Mesenchymal stem cell (in vitro differentiated cells and primary cell): ENCODE results near the gene TMEM59L.

Source experiments
- DNase-seq: peaks from one replicate; pipeline ENCODE4 v3.0.0-alpha.2; 2013
- H2AFZ ChIP-seq: one replicate; pipeline ENCODE4 v1.6.1; 2013; ENCODE audit warnings: low read depth, mild to moderate bottlenecking, control low read depth, inconsistent platforms, low read length, moderate library complexity
- H2AK5ac ChIP-seq: 2 replicates; pipeline ENCODE4 v1.6.1; 2013; ENCODE audit warnings: low read length, moderate library complexity, mild to moderate bottlenecking, inconsistent platforms; ENCODE audit not compliant: severe bottlenecking
- H2BK120ac ChIP-seq: one replicate; pipeline ENCODE4 v1.6.1; 2013; ENCODE audit warnings: low read depth, mild to moderate bottlenecking, inconsistent platforms, low read length, moderate library complexity
- H2BK12ac ChIP-seq, 2 experiments: one replicate each; pipeline ENCODE4 v1.6.1; 2013; ENCODE audit warnings: inconsistent platforms in 2 of 2, low read length in 2 of 2, mild to moderate bottlenecking in 2 of 2, moderate library complexity in 2 of 2, control low read depth in 1 of 2
- H2BK15ac ChIP-seq: one replicate; pipeline ENCODE4 v1.6.1; 2013; ENCODE audit warnings: mild to moderate bottlenecking, low read depth, inconsistent platforms; ENCODE audit not compliant: poor library complexity, severe bottlenecking
- H2BK5ac ChIP-seq: 2 replicates; pipeline ENCODE4 v1.6.1; 2013; ENCODE audit warnings: low read depth, mild to moderate bottlenecking, low read length, control low read depth, inconsistent platforms; ENCODE audit not compliant: poor library complexity, severe bottlenecking
- H3K14ac ChIP-seq, 2 experiments: one replicate each; pipeline ENCODE4 v1.6.1; 2013; ENCODE audit warnings: inconsistent platforms in 2 of 2, low read length in 2 of 2, control low read depth in 1 of 2, mild to moderate bottlenecking in 1 of 2, moderate library complexity in 1 of 2
- H3K18ac ChIP-seq, 2 experiments: one replicate each; pipeline ENCODE4 v1.6.1; 2013; ENCODE audit warnings: inconsistent platforms in 2 of 2, low read length in 2 of 2, control low read depth in 1 of 2, low read depth in 1 of 2, mild to moderate bottlenecking in 1 of 2
- H3K23ac ChIP-seq, 2 experiments: one replicate each; pipeline ENCODE4 v1.6.1; 2013; ENCODE audit warnings: inconsistent platforms in 2 of 2, low read length in 2 of 2, mild to moderate bottlenecking in 2 of 2, moderate library complexity in 2 of 2, control low read depth in 1 of 2
- H3K27ac ChIP-seq: 2 replicates; pipeline ENCODE4 v1.5.1; 2013; ENCODE audit warnings: mild to moderate bottlenecking, moderate library complexity, low read length, control low read depth, inconsistent platforms; ENCODE audit not compliant: poor library complexity, severe bottlenecking
- H3K27me3 ChIP-seq, 2 experiments: 2 replicates each; pipeline versions ENCODE4 v1.6.1 to v1.7.0; 2013; ENCODE audit warnings: low read length in 2 of 2, mild to moderate bottlenecking in 2 of 2, moderate library complexity in 2 of 2, control low read depth in 1 of 2, inconsistent platforms in 1 of 2; ENCODE audit not compliant: control insufficient read depth in 1 of 2, insufficient read depth in 1 of 2
- H3K36me3 ChIP-seq, 2 experiments: 2 replicates each; pipeline versions ENCODE4 v1.6.1 to v1.7.0; 2013; ENCODE audit warnings: low read length in 2 of 2, control low read depth in 1 of 2, inconsistent platforms in 1 of 2, low read depth in 1 of 2, mild to moderate bottlenecking in 1 of 2; ENCODE audit not compliant: insufficient read depth in 2 of 2, control insufficient read depth in 1 of 2
- H3K4ac ChIP-seq, 2 experiments: one replicate each; pipeline ENCODE4 v1.6.1; 2013; ENCODE audit warnings: inconsistent platforms in 2 of 2, low read length in 2 of 2, mild to moderate bottlenecking in 2 of 2, moderate library complexity in 2 of 2, control low read depth in 1 of 2, low read depth in 1 of 2
- H3K4me1 ChIP-seq: 2 replicates; pipeline ENCODE4 v1.6.1; 2013; ENCODE audit warnings: low read depth, low read length, control low read depth; ENCODE audit not compliant: control insufficient read depth, insufficient read depth
- H3K4me2 ChIP-seq: 2 replicates; pipeline ENCODE4 v1.6.1; 2013; ENCODE audit warnings: low read length, mild to moderate bottlenecking, inconsistent platforms; ENCODE audit not compliant: poor library complexity, severe bottlenecking
- H3K4me3 ChIP-seq, 2 experiments: 2 replicates each; pipeline versions ENCODE4 v1.5.1 to v1.7.0; 2013; ENCODE audit warnings: low read length in 2 of 2, mild to moderate bottlenecking in 2 of 2, control low read depth in 1 of 2, low read depth in 1 of 2; ENCODE audit not compliant: insufficient read depth in 1 of 2
- H3K79me1 ChIP-seq: replicated peaks from 2 replicates; pipeline ENCODE4 v1.6.1; 2013; ENCODE audit warnings: mild to moderate bottlenecking, control low read depth, low read length, inconsistent platforms; ENCODE audit not compliant: poor library complexity, severe bottlenecking
- H3K9ac ChIP-seq: 2 replicates; pipeline ENCODE4 v1.7.0; 2013; ENCODE audit warnings: mild to moderate bottlenecking, low read length, moderate library complexity
- H3K9me3 ChIP-seq: 2 replicates; pipeline ENCODE4 v1.7.0; 2013; ENCODE audit warnings: mild to moderate bottlenecking, low read length; ENCODE audit not compliant: control insufficient read depth
- H4K8ac ChIP-seq: one replicate; pipeline ENCODE4 v1.6.1; 2013; ENCODE audit warnings: inconsistent platforms, mild to moderate bottlenecking, low read length, moderate library complexity
- H4K91ac ChIP-seq: one replicate; pipeline ENCODE4 v1.6.1; 2013; ENCODE audit warnings: mild to moderate bottlenecking, low read length, inconsistent platforms
- WGBS: methylation state at CpG from one replicate; pipeline ENCODE4 v1.1.7; 2013; ENCODE audit warnings: mixed read lengths; 5-methylcytosine and 5-hydroxymethylcytosine counted together

TMEM59L gene

DNA sequence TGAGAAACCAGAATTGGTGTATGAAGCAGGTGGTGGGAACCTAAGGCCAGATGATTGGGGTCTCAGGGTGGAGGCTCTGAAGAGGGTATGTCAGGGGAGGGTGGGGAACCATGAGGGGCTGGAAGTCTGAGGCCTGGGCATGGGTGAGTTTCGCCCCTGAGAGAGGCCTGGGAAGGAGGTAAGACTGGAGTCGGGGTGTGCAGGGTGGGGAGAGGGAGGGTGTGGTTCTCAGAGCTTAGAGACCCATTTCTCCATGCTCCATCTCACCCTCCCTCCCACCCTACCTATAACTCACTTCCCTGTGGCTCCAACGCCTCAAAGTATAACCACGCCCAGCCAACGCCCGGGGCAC is 23.1 kb downstream of the TMEM59L start:
- Histone ChIP-seq H4K8ac (no peak overlapping the region), H3K79me1 (peaks cover 10% of the 10 kb centered on the region), H3K36me3 (no peaks in the 10 kb centered on the region), H4K91ac (no peak overlapping the region), H3K4me1 (peaks cover 17% of the 10 kb centered on the region), H2BK12ac (no peak overlapping the region), H2BK120ac (no peak overlapping the region), H2AK5ac (no peak overlapping the region), H3K27ac (no peak overlapping the region), H3K9me3 (no peaks in the 10 kb centered on the region), H2BK15ac (no peak overlapping the region), H2BK5ac (no peak overlapping the region), H3K23ac (no peak overlapping the region), H3K4me3 (no peak overlapping the region), H3K4me2 (no peak overlapping the region), H3K27me3 (peaks cover 0 to 5% of the 10 kb centered on the region in 2 experiments), H2AFZ (no peak overlapping the region), H3K18ac (no peak overlapping the region), H3K9ac (no peak overlapping the region), H3K14ac (no peak overlapping the region), H3K4ac (no peak overlapping the region)
- DNase-seq: no peak
- 6% methylated on average over 4 of the region's 6 CpGs for WGBS

- Histone ChIP-seq H3K18ac (peak overlapping the region; percentile 70 to 74), H3K4me1 (peaks cover 17% of the 10 kb centered on the region), H3K9ac (peak overlapping the region; percentile 41), H4K91ac (peak overlapping the region; percentile 62), H3K27me3 (peaks cover 0 to 5% of the 10 kb centered on the region in 2 experiments), H4K8ac (peak overlapping the region; percentile 45), H3K27ac (no peak overlapping the region), H2AK5ac (no peak overlapping the region), H2BK5ac (no peak overlapping the region), H3K4me3 (peak overlapping the region; percentile 73 to 77), H3K36me3 (no peaks in the 10 kb centered on the region), H3K79me1 (peaks cover 12% of the 10 kb centered on the region), H2BK12ac (peak overlapping the region; percentile 59 to 70), H3K14ac (no peak overlapping the region), H3K4ac (no peak overlapping the region), H3K4me2 (peak overlapping the region; percentile 46), H2BK120ac (peak overlapping the region; percentile 27), H2AFZ (no peak overlapping the region), H3K9me3 (no peaks in the 10 kb centered on the region), H2BK15ac (peak overlapping the region; percentile 46), H3K23ac (no peak overlapping the region)
- peak; percentile 98 for DNase-seq
- 1% methylated on average over 43 of the region's 44 CpGs for WGBS
These were observed 23.7 kb downstream of the TMEM59L start for GRCh38 chr19:18636183-18636968.

DNA sequence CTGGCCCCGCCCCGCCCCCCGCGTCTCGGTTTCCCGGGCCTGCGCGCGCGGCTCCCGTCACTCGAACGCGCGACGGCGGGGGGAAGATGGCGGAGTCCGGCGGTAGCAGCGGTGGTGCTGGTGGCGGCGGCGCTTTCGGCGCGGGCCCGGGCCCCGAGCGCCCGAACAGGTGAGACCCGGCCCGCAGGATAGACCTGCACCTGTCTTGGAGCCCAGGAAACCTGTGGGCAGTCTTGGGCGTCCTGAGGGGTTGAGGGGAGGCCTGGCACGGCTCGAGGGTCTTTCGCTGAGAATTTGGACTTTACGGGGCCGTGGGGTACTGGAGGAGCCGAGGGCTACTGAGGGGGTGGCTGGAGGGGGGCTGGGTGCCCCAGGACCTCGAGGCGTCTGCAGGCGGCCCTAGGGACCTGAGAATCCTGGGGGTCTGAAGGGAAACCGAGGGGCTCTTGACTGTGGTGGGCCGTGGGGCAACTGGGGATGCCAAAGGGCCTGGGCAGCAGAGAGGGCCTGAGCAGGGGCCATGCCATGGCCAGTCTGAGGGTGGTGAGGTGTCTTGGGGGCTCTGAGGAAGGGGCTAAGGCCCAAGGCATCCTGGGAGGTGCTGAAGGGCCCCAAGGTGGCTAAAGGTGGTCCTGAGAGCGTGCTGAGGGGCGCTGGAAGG is 24.4 kb downstream of the TMEM59L start, which contains the start of gene KLHL26:
KLHL26 (plus strand) TSS at position 60 of the 661 bp plus-strand sequence; CDS start at position 87, 27 bp downstream.
- H3K4me1 ChIP-seq: peaks cover 17% of the 10 kb centered on the region
- H3K4ac ChIP-seq: peak within 1 kb of the TSS; percentile 73 to 86
- peak within 1 kb of the TSS; percentile 62 for H4K91ac ChIP-seq
- H3K9ac ChIP-seq: peak within 1 kb of the TSS; percentile 90
- H2BK12ac ChIP-seq: peak within 1 kb of the TSS; percentile 59 to 70
- H3K36me3 ChIP-seq: no peaks in the 10 kb centered on the region
- H2BK5ac ChIP-seq: no peak within 1 kb of the TSS
- peak within 1 kb of the TSS in 1 of 2 experiments; percentile 23 for H3K14ac ChIP-seq
- WGBS: 7% methylated on average over 47 of the region's 47 CpGs
- H3K9me3 ChIP-seq: no peaks in the 10 kb centered on the region
- peak within 1 kb of the TSS; percentile 92 for H3K4me2 ChIP-seq
- peak within 1 kb of the TSS in 1 of 2 experiments; percentile 86 for H3K23ac ChIP-seq
- H3K27me3 ChIP-seq: peaks cover 0 to 5% of the 10 kb centered on the region in 2 experiments
- H3K18ac ChIP-seq: peak within 1 kb of the TSS; percentile 74 to 83
- H3K4me3 ChIP-seq: peak within 1 kb of the TSS; percentile 73 to 91
- peaks cover 12% of the 10 kb centered on the region for H3K79me1 ChIP-seq
- H2AK5ac ChIP-seq: no peak within 1 kb of the TSS
- H4K8ac ChIP-seq: peak within 1 kb of the TSS; percentile 94
- DNase-seq: no peak
- peak within 1 kb of the TSS; percentile 39 for H2BK120ac ChIP-seq
- no peak within 1 kb of the TSS for H3K27ac ChIP-seq
- peak within 1 kb of the TSS; percentile 20 for H2AFZ ChIP-seq
- H2BK15ac ChIP-seq: peak within 1 kb of the TSS; percentile 62
